Colon (tissue), 2 donors: ENCODE data around the gene TTC16.

Experiments
- FAIRE-seq: peaks from 2 replicates; lab custom pipeline; 2012; peaks lifted over from hg19 to GRCh38; lab: Jason Lieb, UNC
- donor health status: control.
- donor health status: control.

Gene TTC16, protein sequence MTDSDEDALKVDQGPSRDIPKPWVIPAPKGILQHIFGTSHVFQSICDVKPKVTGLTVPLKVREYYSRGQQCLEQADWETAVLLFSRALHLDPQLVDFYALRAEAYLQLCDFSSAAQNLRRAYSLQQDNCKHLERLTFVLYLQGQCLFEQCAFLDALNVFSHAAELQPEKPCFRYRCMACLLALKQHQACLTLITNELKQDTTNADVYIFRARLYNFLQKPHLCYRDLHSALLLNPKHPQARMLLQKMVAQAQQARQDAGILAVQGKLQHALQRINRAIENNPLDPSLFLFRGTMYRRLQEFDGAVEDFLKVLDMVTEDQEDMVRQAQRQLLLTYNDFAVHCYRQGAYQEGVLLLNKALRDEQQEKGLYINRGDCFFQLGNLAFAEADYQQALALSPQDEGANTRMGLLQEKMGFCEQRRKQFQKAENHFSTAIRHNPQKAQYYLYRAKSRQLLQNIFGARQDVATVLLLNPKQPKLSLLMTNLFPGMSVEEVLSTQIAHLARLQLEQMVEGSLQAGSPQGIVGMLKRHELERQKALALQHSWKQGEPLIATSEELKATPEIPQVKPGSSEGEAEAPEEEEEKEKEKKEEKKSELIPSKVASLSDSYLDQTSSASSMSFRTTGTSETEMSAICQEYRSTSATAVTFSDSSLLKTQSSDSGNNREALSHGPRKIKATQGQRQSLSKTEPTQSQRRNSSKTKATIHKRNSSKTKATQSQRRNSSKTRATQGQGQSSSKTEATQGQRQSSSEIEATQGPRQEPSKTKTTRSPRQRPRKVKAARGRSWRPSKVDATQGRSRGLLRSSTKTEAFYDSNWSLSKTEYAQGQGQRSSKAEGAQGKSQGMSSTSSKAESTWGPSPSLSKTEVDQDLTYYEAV

GRCh38 chr9:127715470-127716337 is at the start of gene TTC16, which contains the start of gene PTRH1:
Gene TTC16, plus strand, starts transcription at chr9:127716079. Its CDS starts 67 bp downstream, at chr9:127716146.
Gene PTRH1, minus strand, starts transcription at chr9:127715663. Its CDS starts 24 bp downstream, at chr9:127715639.
- FAIRE-seq = no peak

GRCh38 chr9:127667127-127667844 is 48.6 kb upstream of the TTC16 start:
- no peak for FAIRE-seq

GRCh38 chr9:127667906-127668305 is 48.0 kb upstream of the TTC16 start:
- no peak for FAIRE-seq

GRCh38 chr9:127673234-127673633 is 42.6 kb upstream of the TTC16 start:
- no peak for FAIRE-seq

GRCh38 chr9:127676638-127677037 is 39.2 kb upstream of the TTC16 start:
- FAIRE-seq = no peak

GRCh38 chr9:127679506-127679905 is 36.4 kb upstream of the TTC16 start:
- FAIRE-seq = no peak

DNA sequence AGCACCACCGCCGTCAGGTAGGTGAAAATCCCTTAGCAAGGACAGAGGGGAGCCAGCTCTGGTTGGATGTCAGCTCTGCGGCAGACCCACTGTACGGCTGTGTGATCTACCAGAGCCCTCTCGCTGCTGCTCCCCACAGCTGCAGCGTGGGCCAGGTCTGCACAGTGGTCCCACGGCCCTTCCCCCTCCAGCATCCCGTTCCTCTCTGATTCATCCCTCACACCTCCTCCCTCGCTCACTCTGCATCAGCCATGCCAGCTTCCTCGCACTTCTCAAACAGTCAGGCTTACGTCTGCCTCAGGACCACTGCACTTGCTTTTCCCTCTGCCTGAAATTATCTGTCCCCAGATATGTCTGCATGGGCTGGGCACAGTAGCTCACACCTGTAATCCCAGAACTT is 35.7 kb upstream of the TTC16 start:
- FAIRE-seq = no peak

DNA sequence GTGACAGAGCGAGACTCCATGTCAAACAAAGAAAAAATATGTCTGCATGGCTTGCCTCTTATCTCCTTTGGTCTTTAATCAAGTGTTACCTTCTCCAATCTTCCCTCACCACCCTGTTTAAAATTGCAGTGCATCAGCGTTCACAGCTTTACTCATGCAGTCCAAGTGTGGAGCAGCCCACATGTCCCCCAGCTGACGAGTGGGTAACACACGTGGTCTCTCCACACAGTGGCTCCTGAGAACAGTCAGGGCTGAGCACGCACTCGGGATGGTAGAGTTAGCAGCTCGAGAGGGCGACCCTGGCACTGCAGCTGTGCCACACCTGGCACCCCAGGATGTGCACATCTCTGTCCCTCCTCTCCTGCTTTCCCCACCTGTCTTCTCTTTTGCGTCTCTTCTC is 35.0 kb upstream of the TTC16 start:
- FAIRE-seq = no peak

DNA sequence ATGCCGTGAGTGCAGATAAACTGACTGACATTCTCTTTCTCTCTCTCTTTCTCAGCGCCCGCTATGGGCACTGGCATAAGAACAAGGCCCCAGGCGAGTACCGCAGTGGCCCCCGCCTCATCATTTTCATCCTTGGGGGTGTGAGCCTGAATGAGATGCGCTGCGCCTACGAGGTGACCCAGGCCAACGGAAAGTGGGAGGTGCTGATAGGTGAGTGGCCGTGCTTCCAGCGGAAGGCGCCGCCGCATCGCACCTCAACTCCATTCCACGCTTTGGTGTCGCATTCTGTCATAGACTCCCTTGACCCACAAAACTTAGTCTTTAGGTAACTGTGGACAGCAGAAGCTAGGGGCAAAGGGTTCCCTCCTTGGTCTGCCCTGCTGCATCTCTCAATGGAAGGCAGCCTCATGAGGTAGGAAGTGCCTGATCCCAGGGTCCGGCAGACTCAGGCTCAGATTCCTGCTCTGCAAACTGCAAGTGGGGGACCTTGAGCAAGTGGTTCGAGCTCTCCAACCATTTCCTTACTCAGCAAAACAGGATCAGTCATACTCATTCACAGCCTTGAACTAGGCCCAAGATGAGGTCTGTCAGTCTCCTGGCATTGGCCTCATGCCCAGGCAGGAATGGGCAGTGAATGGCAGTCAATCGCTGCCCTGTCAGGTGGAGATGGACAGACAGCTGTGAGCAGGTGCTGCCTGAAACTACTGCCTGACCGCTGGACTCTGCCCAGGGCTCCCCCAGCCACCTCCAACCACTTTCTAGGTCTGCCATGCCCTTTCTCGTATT is 33.3 kb upstream of the TTC16 start:
- FAIRE-seq = no peak

DNA sequence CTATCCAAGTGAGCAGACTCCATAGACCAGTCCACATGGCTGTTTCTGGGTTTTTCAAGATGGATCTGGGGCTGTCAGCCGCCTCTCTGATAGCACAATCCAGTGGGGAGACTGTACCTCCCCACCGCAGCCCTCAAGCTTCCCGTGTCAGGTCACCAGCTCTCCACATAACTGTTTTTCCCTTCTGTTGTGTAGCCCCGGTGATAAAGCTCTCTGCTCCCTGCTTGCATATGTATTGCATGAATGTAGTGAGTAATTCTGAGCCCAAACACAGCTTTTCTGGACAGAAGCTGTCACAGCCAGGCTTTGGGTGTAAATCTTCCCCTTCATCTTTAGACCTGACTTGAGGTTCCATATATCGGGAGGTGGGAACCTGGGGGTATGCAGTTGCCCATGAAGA is 32.2 kb upstream of the TTC16 start:
- FAIRE-seq = no peak

DNA sequence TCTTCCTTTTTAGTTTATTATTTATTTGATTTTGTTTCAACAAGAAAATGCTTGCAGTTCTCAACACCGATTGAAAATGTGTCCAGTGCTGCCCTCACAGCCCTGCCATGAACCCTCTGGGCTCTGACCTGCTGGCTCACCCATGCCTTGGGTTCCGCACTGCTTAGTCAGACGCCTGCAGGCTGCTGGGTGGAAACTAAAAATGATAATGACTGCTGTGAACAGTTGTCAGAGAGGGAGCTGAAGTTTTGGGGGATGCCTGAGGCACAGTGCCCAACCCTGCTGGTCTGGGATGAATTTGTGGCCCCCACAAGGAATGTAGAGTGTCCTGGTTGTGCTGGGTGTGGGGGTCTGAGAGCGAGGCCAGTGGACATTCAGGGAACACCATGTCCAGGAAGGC is 31.3 kb upstream of the TTC16 start:
- FAIRE-seq = no peak

DNA sequence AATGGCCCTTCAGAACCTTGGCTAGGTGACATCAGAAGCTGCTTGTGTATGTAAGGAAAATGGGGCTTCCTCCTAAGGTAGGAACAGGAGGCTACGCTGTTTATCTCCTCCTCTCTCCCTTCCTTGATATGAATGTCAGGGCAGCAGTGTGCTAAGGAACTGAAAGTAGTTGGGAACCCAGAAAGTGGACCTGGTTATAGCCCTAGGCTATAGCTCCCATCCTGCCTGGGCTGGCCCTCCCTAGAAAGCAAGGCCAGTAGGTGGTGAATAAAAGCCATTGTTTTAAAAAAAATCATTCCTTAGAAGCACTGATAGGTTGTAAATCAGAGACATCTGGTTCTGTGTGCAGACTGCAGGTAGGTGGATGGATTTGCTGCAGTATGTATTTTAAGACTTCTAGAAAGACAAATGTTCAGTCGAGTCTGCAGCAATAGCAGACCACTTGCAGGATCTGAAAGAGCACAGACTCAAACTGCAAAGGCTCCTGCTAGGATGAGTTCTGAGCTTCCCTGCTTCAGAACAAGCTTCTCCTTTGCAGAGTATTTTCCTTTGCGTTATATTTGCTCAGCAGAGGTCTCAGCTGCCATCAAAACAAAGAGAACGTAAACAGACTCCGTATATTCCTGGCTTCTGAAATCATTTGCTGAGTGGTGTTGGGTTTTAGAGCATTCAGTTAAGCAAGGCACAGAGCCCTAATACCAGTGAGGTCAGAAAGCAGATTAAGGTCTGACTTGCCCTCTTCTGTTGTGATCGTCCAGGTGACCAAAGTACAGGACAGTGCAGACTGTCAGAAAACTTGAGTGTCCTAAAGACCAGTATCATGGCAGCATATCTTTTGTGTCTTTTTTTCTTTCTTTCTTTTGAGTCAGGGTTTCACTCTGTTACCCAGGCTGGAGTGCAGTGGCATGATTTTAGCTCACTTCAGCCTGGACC is 29.2 kb upstream of the TTC16 start:
- no peak for FAIRE-seq

GRCh38 chr9:127689329-127690000 is 26.4 kb upstream of the TTC16 start:
- FAIRE-seq = no peak

DNA sequence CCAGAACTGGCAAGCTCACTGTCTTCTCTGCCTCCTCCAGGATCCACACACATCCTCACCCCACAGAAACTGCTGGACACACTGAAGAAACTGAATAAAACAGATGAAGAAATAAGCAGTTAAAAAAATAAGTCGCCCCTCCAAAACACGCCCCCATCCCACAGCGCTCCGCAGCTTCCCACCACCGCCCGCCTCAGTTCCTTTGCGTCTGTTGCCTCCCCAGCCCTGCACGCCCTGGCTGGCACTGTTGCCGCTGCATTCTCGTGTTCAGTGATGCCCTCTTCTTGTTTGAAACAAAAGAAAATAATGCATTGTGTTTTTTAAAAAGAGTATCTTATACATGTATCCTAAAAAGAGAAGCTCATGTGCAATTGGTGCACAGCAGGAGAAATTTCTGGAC is 25.1 kb upstream of the TTC16 start:
- no peak for FAIRE-seq

GRCh38 chr9:127692071-127692470 is 23.8 kb upstream of the TTC16 start:
- FAIRE-seq = no peak

- FAIRE-seq = no peak
Measured at GRCh38 chr9:127693143-127693542, 22.7 kb upstream of the TTC16 start.

GRCh38 chr9:127693697-127694096 is 22.2 kb upstream of the TTC16 start:
- no peak for FAIRE-seq

DNA sequence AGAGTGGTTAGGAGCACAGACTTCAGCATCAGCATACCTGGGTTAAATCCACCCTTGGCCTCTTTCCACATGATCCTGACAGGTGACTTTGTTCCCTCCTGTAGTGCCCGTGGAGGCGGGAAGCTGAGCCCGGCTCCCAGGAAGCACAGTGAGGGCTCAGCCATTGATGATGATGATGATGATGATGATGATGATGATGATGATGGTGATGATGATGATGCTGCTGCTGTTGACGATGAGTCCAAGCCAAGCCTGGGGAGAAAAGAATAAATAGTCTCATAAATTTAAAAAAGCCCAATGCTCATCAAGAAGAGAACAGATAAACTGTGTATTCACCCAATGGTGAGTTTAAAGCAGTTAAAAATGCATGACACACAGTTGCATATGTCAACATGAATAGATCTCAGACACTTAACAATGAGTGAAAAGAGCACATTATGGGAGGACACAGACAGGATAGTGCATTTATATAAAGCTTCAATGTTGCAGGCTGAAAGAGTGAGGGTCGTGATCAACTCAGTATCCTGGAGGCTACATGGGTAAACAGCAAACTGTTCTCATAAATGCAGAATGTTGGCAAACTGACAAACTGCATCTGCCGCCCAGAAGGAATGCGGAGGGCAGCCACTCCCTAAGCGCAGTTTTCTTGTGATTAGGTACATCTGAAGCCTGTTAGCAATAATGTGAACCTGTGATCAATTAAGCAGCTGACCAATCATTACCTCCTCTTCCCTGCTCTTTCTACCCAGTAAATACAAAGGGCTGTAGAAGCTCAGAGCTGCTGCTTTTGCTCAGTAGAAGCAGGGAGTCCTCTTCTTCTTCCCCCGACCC is 20.8 kb upstream of the TTC16 start:
- FAIRE-seq = no peak
